HepG2 (cell line): ENCODE measurements around the gene WDR70. TPM values are rescaled to one million over a fixed set of nuclear protein-coding genes. Genes with fewer than 3 reads are reported as not detected.

Source experiments
- HMGXB4 ChIP-seq, 2 experiments: sonication (generic) in 1 of 2; formaldehyde crosslinking in 1 of 2; IDR thresholded peaks; 2 replicates each; pipeline versions ENCODE4 v1.4.0 to v1.6.1; 2018 to 2020; ENCODE audit warnings: missing genetic modification reagents in 2 of 2, borderline replicate concordance in 1 of 2, low read depth in 1 of 2, mild to moderate bottlenecking in 1 of 2, missing biosample characterization in 1 of 2
- MAZ ChIP-seq, 2 experiments: sonication (generic) in 1 of 2; formaldehyde crosslinking in 1 of 2; IDR thresholded peaks; 2 replicates each; pipeline versions ENCODE4 v1.5.0 to v1.6.1; 2012 to 2020; ENCODE audit warnings: low read depth in 2 of 2, mild to moderate bottlenecking in 2 of 2, borderline replicate concordance in 1 of 2, improper control_type of control experiment in 1 of 2, low read length in 1 of 2, missing genetic modification reagents in 1 of 2, moderate library complexity in 1 of 2
- NFKBIZ ChIP-seq: IDR thresholded peaks from 2 replicates; pipeline ENCODE4 v1.6.1; 2018; ENCODE audit warnings: missing genetic modification reagents, missing compliant biosample characterization
- NR0B2 ChIP-seq: sonication (generic); formaldehyde crosslinking; IDR thresholded peaks from 2 replicates; pipeline ENCODE4 v1.4.0; 2020; ENCODE audit warnings: mild to moderate bottlenecking, missing genetic modification reagents
- PHF5A ChIP-seq: IDR thresholded peaks from one replicate; pipeline ENCODE4 v1.6.1; 2018; ENCODE audit warnings: low read depth, missing genetic modification reagents; ENCODE audit not compliant: unreplicated experiment
- SCMH1 ChIP-seq: sonication (generic); formaldehyde crosslinking; IDR thresholded peaks from 2 replicates; pipeline ENCODE4 v1.9.0; 2021; ENCODE audit warnings: missing genetic modification reagents, mild to moderate bottlenecking, borderline replicate concordance
- SP5 ChIP-seq: IDR thresholded peaks from 2 replicates; pipeline ENCODE4 v1.6.1; 2016; ENCODE audit warnings: low read depth, borderline replicate concordance
- STAG1 ChIP-seq: sonication (generic); formaldehyde crosslinking; IDR thresholded peaks from 2 replicates; pipeline ENCODE4 v1.4.0; 2020; ENCODE audit warnings: missing genetic modification reagents
- ZBTB38 ChIP-seq: sonication (generic); formaldehyde crosslinking; IDR thresholded peaks from 2 replicates; pipeline ENCODE4 v1.5.1; 2020; ENCODE audit warnings: mild to moderate bottlenecking, missing genetic modification reagents
- ZFY ChIP-seq: sonication (generic); formaldehyde crosslinking; IDR thresholded peaks from 2 replicates; pipeline ENCODE4 v1.4.0; 2020; ENCODE audit warnings: missing genetic modification reagents
- ZNF546 ChIP-seq: sonication (generic); formaldehyde crosslinking; conservative IDR thresholded peaks from 2 replicates; pipeline ENCODE4 v1.8.1; 2023; ENCODE audit warnings: mild to moderate bottlenecking, missing genetic modification reagents
- ZNF652 ChIP-seq: IDR thresholded peaks from 2 replicates; pipeline ENCODE4 v1.6.1; 2016; ENCODE audit warnings: low read depth, borderline replicate concordance
- ZNF75D ChIP-seq: sonication (generic); formaldehyde crosslinking; IDR thresholded peaks from 2 replicates; pipeline ENCODE4 v1.8.1; 2023; ENCODE audit warnings: missing genetic modification reagents, mild to moderate bottlenecking, borderline replicate concordance
- ZSCAN29 ChIP-seq: sonication (generic); formaldehyde crosslinking; conservative IDR thresholded peaks from 2 replicates; pipeline ENCODE4 v1.4.0; 2020; ENCODE audit warnings: mild to moderate bottlenecking, missing genetic modification reagents
- polyA plus RNA-seq, 8 experiments: library from polyadenylated mRNA; depleted of rRNA in 3 of 8; stranded (reverse) in 7 of 8; unstranded in 1 of 8; fragments of >200 nt; fragmentation: Illumina TruSeq in 4 of 8; extraction: Trizol in 4 of 8; gene quantifications; 2 replicates each; pipeline versions ENCODE4 v1.2.1 to v1.2.3, GENCODE V29; 2011 to 2016; ENCODE audit warnings: low read depth in 4 of 8, missing spikeins in 1 of 8, mixed read lengths in 1 of 8; ENCODE audit not compliant: insufficient read depth in 1 of 8
- total RNA-seq, 5 experiments: library from RNA; depleted of rRNA; stranded (reverse); fragments of >200 nt; fragmentation: Illumina TruSeq; extraction: Trizol; gene quantifications; 2 replicates each; pipeline ENCODE4 v1.2.3, GENCODE V29; 2016; ENCODE audit warnings: low read depth in 1 of 5
- TF ChIP-seq, protein P1 (sequence below): sonication (generic); formaldehyde crosslinking; IDR thresholded peaks from 2 replicates; pipeline ENCODE4 v1.8.1; 2023; ENCODE audit warnings: mild to moderate bottlenecking, missing genetic modification reagents, borderline replicate concordance
- TF ChIP-seq, protein P2 (sequence below): sonication (generic); formaldehyde crosslinking; IDR thresholded peaks from 2 replicates; pipeline ENCODE4 v1.5.1; 2020; ENCODE audit warnings: missing genetic modification reagents, mild to moderate bottlenecking, borderline replicate concordance
- TF ChIP-seq, protein P3 (sequence below): IDR thresholded peaks from 2 replicates; pipeline ENCODE4 v1.6.1; 2016; ENCODE audit warnings: low read depth, control low read depth
- TF ChIP-seq, protein P4 (sequence below): sonication (generic); formaldehyde crosslinking; IDR thresholded peaks from 2 replicates; pipeline ENCODE4 v1.9.0; 2021; ENCODE audit warnings: missing genetic modification reagents, borderline replicate concordance

WDR70 gene
- total and polyA plus RNA-seq, 2 of the 13 experiments (the other 11 are each of a cell fraction or from before 2014, with no cell fraction given), result 14.6 to 30.6 TPM

DNA sequence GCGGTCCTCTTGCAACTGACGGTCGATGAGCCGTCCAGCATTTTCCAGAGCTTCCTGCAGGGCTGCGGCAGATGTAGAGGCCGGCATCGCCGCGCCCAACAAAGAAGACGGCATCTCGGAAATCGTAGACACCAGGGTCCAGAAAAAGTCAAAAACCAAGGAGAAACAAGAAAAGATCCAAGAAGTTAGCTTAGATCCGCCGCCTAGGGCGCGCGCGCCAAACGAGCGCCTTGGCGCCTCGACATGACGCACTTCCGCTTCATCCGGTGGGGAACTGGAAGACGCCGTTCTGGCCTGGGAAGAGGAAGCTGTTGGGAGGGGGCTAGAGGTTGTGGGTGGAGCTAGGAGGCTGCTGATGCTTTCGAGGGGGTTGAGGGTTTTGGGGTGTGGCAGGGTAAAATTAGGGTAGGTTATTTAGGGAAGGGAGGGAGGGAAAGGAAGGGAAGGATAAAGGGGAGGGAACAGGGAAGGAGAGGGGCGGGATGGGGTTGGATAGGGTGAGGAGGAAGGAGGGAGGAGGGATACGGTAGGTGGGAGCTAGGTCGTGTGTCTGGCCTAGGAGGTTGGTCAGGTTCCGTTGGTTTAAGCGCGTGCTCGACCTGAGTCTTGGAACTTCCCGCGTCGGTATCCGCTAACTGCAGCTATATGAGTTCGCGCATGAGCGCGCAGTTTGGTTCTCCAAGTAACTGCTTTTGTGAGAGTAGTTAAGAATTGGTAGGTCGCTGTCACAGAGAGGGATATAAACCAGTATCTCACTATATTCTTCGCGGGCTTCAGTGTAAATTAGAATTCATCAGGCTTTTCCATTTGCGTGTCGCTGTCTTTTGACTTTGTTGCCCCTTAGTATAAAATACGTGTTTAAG is 8.0 kb upstream of the WDR70 start, which contains the start of gene NUP155 (continued):
- TF ChIP-seq STAG1, result no peak
- TF ChIP-seq ZNF652, result 0 out of 2 replicates have a peak, but pooled peaks have one; percentile 9
- peak; percentile 86 for TF ChIP-seq PHF5A (CRISPR knock-in tag)
- TF ChIP-seq NR0B2 (CRISPR knock-in tag), result no peak
- TF ChIP-seq, protein P1, sequence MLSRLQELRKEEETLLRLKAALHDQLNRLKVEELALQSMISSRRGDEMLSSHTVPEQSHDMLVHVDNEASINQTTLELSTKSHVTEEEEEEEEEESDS (CRISPR knock-in tag), result peak; percentile 73; the same call in 1 of the 2 replicates
- TF ChIP-seq HMGXB4 (CRISPR knock-in tag; IDR thresholded peaks at IDR 0.05; ENCODE audit: borderline replicate concordance in 1 of 2, low read depth in 1 of 2), result peak in 1 of 2 experiments; percentile 38; a peak in 1 of 4 replicates
- TF ChIP-seq ZBTB38 (CRISPR knock-in tag), result peak; percentile 93
- TF ChIP-seq ZNF75D, result 0 out of 2 replicates have a peak, but pooled peaks have one; percentile 43
- 0 out of 2 replicates have a peak, but pooled peaks have one; percentile 44 for TF ChIP-seq ZSCAN29 (CRISPR knock-in tag)
- 0 out of 2 replicates have a peak, but pooled peaks have one; percentile 29 for TF ChIP-seq SP5 (CRISPR knock-in tag)
- TF ChIP-seq MAZ (IDR thresholded peaks at IDR 0.05; ENCODE audit: borderline replicate concordance, low read depth, low read length), result peak; percentile 74; the same call in 1 of the 2 replicates
- peak; percentile 60 for TF ChIP-seq MAZ (CRISPR knock-in tag; IDR thresholded peaks at IDR 0.05; ENCODE audit: low read depth)
- TF ChIP-seq, protein P2, sequence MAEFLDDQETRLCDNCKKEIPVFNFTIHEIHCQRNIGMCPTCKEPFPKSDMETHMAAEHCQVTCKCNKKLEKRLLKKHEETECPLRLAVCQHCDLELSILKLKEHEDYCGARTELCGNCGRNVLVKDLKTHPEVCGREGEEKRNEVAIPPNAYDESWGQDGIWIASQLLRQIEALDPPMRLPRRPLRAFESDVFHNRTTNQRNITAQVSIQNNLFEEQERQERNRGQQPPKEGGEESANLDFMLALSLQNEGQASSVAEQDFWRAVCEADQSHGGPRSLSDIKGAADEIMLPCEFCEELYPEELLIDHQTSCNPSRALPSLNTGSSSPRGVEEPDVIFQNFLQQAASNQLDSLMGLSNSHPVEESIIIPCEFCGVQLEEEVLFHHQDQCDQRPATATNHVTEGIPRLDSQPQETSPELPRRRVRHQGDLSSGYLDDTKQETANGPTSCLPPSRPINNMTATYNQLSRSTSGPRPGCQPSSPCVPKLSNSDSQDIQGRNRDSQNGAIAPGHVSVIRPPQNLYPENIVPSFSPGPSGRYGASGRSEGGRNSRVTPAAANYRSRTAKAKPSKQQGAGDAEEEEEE, result no peak; the same call in 1 of the 2 replicates
- TF ChIP-seq, protein P3, sequence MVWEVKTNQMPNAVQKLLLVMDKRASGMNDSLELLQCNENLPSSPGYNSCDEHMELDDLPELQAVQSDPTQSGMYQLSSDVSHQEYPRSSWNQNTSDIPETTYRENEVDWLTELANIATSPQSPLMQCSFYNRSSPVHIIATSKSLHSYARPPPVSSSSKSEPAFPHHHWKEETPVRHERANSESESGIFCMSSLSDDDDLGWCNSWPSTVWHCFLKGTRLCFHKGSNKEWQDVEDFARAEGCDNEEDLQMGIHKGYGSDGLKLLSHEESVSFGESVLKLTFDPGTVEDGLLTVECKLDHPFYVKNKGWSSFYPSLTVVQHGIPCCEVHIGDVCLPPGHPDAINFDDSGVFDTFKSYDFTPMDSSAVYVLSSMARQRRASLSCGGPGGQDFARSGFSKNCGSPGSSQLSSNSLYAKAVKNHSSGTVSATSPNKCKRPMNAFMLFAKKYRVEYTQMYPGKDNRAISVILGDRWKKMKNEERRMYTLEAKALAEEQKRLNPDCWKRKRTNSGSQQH (CRISPR knock-in tag), result peak; percentile 59
- peak; percentile 35; the same call in 1 of the 2 replicates for TF ChIP-seq NFKBIZ
- no peak for TF ChIP-seq SCMH1 (CRISPR knock-in tag)
- no peak for TF ChIP-seq ZNF546
- TF ChIP-seq ZFY, result peak; percentile 56; the same call in 1 of the 2 replicates
- TF ChIP-seq, protein P4, sequence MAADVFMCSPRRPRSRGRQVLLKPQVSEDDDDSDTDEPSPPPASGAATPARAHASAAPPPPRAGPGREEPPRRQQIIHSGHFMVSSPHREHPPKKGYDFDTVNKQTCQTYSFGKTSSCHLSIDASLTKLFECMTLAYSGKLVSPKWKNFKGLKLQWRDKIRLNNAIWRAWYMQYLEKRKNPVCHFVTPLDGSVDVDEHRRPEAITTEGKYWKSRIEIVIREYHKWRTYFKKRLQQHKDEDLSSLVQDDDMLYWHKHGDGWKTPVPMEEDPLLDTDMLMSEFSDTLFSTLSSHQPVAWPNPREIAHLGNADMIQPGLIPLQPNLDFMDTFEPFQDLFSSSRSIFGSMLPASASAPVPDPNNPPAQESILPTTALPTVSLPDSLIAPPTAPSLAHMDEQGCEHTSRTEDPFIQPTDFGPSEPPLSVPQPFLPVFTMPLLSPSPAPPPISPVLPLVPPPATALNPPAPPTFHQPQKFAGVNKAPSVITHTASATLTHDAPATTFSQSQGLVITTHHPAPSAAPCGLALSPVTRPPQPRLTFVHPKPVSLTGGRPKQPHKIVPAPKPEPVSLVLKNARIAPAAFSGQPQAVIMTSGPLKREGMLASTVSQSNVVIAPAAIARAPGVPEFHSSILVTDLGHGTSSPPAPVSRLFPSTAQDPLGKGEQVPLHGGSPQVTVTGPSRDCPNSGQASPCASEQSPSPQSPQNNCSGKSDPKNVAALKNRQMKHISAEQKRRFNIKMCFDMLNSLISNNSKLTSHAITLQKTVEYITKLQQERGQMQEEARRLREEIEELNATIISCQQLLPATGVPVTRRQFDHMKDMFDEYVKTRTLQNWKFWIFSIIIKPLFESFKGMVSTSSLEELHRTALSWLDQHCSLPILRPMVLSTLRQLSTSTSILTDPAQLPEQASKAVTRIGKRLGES (CRISPR knock-in tag), result no peak
